Measurements from ENCODE around the gene CNTNAP2.

CNTNAP2 gene

DNA sequence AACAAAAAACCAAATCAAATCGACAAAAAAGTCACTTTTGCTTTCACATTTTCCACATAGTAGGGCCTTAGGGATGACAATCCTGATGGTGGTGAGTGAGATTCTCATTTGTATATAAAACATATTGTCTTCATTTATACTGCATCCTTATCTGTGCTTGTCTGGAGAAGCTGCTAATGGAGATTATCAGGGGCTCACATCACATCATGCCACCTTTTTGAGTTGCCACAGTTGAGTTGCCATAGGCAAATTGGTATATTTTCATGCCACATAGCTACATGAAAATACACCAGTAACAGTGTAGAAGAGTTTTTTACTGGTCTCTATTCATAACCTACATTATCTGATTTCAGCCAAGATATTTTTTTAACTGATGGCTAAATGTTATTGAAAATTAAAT is 85.3 kb downstream of the CNTNAP2 start:
- no peak overlapping the region for H3K27ac ChIP-seq
- TF ChIP-seq, protein P1, sequence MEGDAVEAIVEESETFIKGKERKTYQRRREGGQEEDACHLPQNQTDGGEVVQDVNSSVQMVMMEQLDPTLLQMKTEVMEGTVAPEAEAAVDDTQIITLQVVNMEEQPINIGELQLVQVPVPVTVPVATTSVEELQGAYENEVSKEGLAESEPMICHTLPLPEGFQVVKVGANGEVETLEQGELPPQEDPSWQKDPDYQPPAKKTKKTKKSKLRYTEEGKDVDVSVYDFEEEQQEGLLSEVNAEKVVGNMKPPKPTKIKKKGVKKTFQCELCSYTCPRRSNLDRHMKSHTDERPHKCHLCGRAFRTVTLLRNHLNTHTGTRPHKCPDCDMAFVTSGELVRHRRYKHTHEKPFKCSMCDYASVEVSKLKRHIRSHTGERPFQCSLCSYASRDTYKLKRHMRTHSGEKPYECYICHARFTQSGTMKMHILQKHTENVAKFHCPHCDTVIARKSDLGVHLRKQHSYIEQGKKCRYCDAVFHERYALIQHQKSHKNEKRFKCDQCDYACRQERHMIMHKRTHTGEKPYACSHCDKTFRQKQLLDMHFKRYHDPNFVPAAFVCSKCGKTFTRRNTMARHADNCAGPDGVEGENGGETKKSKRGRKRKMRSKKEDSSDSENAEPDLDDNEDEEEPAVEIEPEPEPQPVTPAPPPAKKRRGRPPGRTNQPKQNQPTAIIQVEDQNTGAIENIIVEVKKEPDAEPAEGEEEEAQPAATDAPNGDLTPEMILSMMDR (conservative IDR thresholded peaks at IDR 0.05): no peak
- no peak for TF ChIP-seq ZFX (IDR thresholded peaks at IDR 0.05)

DNA sequence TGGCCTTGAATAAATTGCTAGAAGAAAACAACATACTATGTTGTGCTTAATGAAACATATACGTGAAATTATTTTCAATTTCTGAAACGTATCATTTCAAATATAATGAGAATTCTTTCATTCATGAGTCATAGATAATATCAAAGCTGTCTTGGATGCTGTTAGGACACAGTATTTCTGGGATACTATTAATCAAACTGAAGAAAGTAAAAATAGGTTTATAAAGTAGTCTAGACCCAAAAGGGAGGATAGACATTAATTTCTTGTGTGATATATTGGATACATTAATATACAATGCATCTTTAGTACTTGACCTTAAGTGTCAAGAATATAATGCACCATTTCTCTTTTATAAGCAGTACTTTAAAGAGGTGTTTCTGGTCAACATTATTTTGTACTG is 89.7 kb downstream of the CNTNAP2 start:
- no peak for TF ChIP-seq ZFX (IDR thresholded peaks at IDR 0.05)
- TF ChIP-seq, protein P1 (conservative IDR thresholded peaks at IDR 0.05): no peak
- no peak overlapping the region for H3K27ac ChIP-seq

DNA sequence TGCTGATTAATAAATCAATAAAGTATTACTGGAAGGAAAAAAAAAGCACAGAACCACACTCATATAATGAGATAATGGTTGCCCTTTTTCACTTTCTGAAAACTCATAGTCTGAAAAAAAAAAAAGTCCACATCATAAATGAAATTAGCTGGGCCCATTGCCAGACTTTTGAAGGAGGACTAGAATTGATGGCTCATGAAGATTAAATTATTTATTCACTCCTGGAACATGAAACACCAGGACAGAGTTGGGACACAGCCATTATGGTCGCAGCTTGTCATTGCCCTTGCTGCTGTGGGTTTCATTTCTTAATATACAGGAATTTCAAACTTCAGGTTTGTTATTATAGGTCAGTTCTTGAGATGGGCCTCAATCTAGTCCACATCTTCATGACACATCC is 91.9 kb downstream of the CNTNAP2 start:
- no peak for TF ChIP-seq ZFX (IDR thresholded peaks at IDR 0.05)
- TF ChIP-seq, protein P1 (conservative IDR thresholded peaks at IDR 0.05): no peak
- no peak overlapping the region for H3K27ac ChIP-seq

DNA sequence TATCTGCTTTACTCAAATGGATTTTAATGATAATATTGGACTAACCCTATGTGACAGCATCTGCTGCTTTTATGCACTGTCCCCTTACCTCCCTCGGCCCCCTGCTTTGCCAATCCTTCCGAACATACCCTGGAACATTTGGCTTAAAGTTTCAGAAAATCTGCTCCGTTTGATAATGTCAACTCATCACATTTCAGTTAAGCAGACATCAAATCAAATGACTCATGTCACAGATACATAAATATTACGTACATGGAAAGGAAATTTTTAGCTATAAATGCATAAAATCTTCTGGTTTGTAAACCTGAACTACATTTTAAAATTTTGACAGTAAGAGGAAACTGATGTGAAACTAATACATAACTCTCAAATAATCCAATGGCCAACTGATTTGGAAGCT is 98.2 kb downstream of the CNTNAP2 start:
- H3K27ac ChIP-seq: no peak overlapping the region
- no peak for TF ChIP-seq ZFX (IDR thresholded peaks at IDR 0.05)
- TF ChIP-seq, protein P1 (conservative IDR thresholded peaks at IDR 0.05): no peak

- H3K27ac ChIP-seq: no peak overlapping the region
- TF ChIP-seq, protein P1 (conservative IDR thresholded peaks at IDR 0.05): no peak
- no peak for TF ChIP-seq ZFX (IDR thresholded peaks at IDR 0.05)
Observed at GRCh38 chr7:146216396-146217041, 99.9 kb downstream of the CNTNAP2 start.

DNA sequence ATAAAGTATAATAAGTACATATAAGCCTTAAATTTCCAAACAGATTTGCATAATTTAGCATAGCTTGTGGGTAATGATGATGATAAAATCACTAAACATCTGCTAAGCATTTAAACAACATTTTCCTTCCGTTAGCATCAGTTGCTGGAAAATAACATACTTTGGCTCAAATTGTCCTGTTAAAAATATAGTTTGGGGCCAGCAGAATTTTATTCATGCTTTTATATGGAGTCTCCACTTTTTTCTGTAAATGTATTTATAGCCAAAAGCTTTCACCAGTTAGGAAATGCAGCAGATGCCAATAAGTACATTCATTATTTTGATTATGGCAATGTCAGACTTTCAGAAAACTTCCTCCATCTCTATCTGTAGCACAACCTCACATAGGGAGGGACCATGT is 107.2 kb downstream of the CNTNAP2 start:
- no peak overlapping the region for H3K27ac ChIP-seq
- TF ChIP-seq, protein P1 (conservative IDR thresholded peaks at IDR 0.05): no peak
- TF ChIP-seq ZFX (IDR thresholded peaks at IDR 0.05): no peak

GRCh38 chr7:146232604-146233003 is 116.0 kb downstream of the CNTNAP2 start:
- TF ChIP-seq, protein P1 (conservative IDR thresholded peaks at IDR 0.05): no peak
- no peak for TF ChIP-seq ZFX (IDR thresholded peaks at IDR 0.05)
- no peak overlapping the region for H3K27ac ChIP-seq

Data from C4-2B (cell line).